Spinal cord (tissue), 10 donors: ENCODE data around the gene ARSD. TPM values are rescaled to one million over a fixed set of nuclear protein-coding genes. Genes with fewer than 3 reads are reported as not detected.
A peak's percentile ranks its signal among the peaks of the same experiment; 100 is the strongest.

ENCODE experiments used
- DNase-seq, 6 donors: peaks; one replicate each; pipeline versions ENCODE4 v3.0.0 to v3.0.0-alpha.2; 2013 to 2015; ENCODE audit warnings: low spot score in 6 of 6, low read depth in 4 of 6
- H3K27ac ChIP-seq: one replicate; pipeline ENCODE4 v1.5.1; 2013; ENCODE audit warnings: low read depth, low read length, control low read depth
- H3K27me3 ChIP-seq: one replicate; pipeline ENCODE4 v1.6.1; 2013; ENCODE audit warnings: low read length; ENCODE audit not compliant: control insufficient read depth, insufficient read depth
- H3K36me3 ChIP-seq: one replicate; pipeline ENCODE4 v1.6.1; 2013; ENCODE audit warnings: low read length; ENCODE audit not compliant: control insufficient read depth, insufficient read depth
- H3K4me1 ChIP-seq: one replicate; pipeline ENCODE4 v1.6.1; 2013; ENCODE audit warnings: low read length; ENCODE audit not compliant: control insufficient read depth, insufficient read depth
- H3K4me3 ChIP-seq: one replicate; pipeline ENCODE4 v1.5.1; 2013; ENCODE audit warnings: low read depth, low read length, control low read depth
- H3K9me3 ChIP-seq: one replicate; pipeline ENCODE4 v1.6.1; 2013; ENCODE audit warnings: low read length; ENCODE audit not compliant: control insufficient read depth, insufficient read depth
- WGBS: methylation state at CpG from one replicate; pipeline ENCODE4 v1.1.5; 2013; ENCODE audit warnings: missing lambda C conversion rate; ENCODE audit not compliant: insufficient coverage; 5-methylcytosine and 5-hydroxymethylcytosine counted together
- polyA plus RNA-seq, 2 donors: library from polyadenylated mRNA; unstranded; fragments of 120-200 nt; gene quantifications; one replicate each; pipeline ENCODE4 v1.2.1, GENCODE V29; 2013; ENCODE audit not compliant: insufficient read length in 2 of 2
- total RNA-seq, 2 donors: library from RNA; depleted of rRNA in 1 of 2; stranded (reverse); fragments of 120-200 nt in 1 of 2; fragments of >200 nt in 1 of 2; gene quantifications; one replicate each; pipeline versions ENCODE4 v1.2.3 to v1.2.4, GENCODE V29; 2013 to 2014
- donor health status: healthy.

Gene ARSD
- total and polyA plus RNA-seq, 4 donors, result 14.5 to 32.9 (median 16.7) TPM

GRCh38 chrX:2879670-2880069 is 49.5 kb downstream of the ARSD start:
- Histone ChIP-seq H3K9me3 (no peaks in the 10 kb centered on the region), H3K4me1 (no peaks in the 10 kb centered on the region), H3K27ac (no peak overlapping the region), H3K27me3 (no peaks in the 10 kb centered on the region), H3K4me3 (no peak overlapping the region), H3K36me3 (peaks cover 17% of the 10 kb centered on the region)
- WGBS, result 96% methylated on average over 1 of the region's 1 CpG
- no peak for DNase-seq

DNA sequence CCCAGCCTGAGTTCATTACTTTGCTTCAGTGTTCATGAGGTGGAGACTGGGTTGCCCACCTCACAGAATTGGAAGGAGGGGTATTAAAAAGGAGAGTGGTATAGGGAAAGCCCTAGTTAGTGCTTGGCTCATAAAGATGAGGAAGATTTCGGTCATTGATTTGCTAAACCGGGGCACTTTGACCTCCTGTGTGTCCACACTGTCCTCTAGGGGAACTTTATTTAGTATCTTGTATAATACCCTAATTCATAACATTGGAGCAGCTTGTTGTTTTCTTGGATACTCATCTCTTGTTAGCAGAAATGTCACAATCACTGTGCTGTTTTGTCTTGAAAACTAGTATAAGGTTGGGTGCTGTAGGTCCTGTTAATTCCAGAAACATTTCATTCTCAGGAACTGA is 50.6 kb downstream of the ARSD start:
- no peak overlapping the region for H3K4me3 ChIP-seq
- WGBS, result no CpG with 5 or more reads among the region's 2 CpGs
- no peak for DNase-seq

DNA sequence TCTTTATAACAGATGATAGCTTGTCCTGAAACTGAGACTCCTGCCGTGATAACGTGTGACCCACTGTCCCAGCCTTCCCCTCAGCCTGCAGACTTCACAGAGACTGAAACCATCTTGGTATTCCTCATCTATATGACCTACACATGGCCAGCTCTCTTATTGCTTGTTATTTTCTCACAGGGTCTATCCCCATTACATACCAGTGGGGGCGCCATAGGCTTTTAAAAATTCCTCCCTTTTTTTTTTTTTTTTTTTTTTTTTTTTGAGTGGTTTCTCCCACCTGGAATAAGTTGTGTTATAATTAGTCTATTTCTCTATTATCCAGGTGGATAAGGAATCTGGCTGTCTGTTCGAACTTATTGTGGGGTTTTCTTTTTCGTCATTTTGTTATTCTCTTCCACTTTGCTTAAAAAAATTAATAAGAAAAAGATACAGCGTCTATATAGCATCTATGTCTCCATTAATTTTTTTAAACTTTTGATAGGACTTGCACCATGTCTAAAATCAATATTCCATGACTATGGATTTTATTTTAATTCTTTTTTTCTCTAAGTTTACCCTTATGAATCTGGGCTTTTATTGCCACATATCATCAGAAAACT is 53.2 kb downstream of the ARSD start:
- Histone ChIP-seq H3K4me3 (no peak overlapping the region), H3K27ac (no peak overlapping the region), H3K36me3 (peaks cover 4% of the 10 kb centered on the region), H3K4me1 (no peaks in the 10 kb centered on the region), H3K9me3 (no peaks in the 10 kb centered on the region), H3K27me3 (no peaks in the 10 kb centered on the region)
- WGBS, result 71% methylated on average over 2 of the region's 6 CpGs
- peak in 1 of 6 donors; percentile 2 for DNase-seq

More for the DNA sequence above, 50.6 kb downstream of the ARSD start:
- Histone ChIP-seq H3K27me3 (no peaks in the 10 kb centered on the region), H3K27ac (no peak overlapping the region), H3K4me1 (no peaks in the 10 kb centered on the region), H3K9me3 (no peaks in the 10 kb centered on the region), H3K36me3 (peaks cover 10% of the 10 kb centered on the region)

DNA sequence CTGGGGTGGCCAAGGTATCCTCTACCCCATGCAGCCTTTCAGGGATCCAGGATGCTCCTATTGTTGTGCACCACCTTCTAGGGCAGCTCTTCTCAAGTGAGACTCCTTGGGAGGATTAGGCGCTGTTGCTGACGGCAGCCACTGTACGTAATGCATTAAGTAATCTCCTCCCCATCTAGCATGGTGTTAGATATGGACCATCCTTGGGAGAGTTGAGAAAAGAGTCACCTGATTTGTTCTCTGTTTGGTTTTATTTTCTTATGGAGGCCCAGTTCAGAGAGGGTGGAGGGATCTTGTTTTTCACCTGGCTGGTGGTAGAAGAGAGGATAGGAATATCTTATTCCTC is 54.0 kb downstream of the ARSD start:
- Histone ChIP-seq H3K27me3 (no peaks in the 10 kb centered on the region), H3K36me3 (peaks cover 4% of the 10 kb centered on the region), H3K4me1 (no peaks in the 10 kb centered on the region), H3K9me3 (no peaks in the 10 kb centered on the region), H3K4me3 (no peak overlapping the region), H3K27ac (no peak overlapping the region)
- WGBS, result no CpG with 5 or more reads among the region's 3 CpGs
- DNase-seq, result no peak

DNA sequence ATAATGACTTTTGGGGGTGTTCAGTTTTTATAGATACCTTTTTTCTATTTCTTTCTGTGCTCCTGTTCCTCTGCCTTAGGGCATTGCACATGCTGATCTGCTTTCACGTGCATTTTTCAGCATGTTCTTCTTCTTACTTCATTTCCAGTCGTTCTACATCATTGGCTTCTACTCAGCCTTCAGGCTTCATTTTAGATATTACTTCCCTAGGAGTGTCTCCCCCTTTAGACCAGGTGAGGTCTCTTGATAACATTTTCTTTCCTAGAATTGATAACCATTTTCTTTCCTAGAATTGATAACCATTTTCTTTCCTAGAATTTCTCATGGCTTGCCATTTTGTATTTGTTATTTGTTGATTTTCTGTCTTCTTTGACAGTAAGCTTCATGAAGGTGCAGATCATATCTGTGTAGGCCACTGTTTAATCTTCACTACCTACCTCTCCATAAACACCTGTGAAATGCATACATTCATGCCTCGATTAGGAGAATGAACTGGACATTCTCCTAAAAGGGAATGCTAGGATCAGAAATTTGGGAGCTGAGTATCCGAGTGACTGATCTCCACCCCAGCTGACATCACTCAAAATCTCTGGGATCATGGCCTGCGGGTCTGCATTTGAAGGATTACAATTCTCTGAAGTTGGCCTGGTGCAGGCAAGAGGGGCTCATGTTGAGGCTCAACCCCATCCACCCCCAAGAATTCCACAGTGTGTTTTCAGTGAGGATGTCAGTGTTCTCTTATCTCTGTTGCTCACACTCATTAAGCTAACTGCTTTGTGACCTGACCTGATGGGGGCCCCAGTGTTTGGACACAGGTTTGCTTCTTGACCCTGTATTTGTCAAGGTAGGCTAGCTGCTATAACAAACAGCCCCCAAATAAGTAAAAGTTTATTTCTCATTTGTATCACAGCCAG is 54.7 kb downstream of the ARSD start:
- no peak for DNase-seq
- Histone ChIP-seq H3K9me3 (no peaks in the 10 kb centered on the region), H3K4me1 (no peaks in the 10 kb centered on the region), H3K36me3 (peaks cover 5% of the 10 kb centered on the region), H3K27ac (no peak overlapping the region), H3K4me3 (no peak overlapping the region), H3K27me3 (no peaks in the 10 kb centered on the region)
- 100% methylated on average over 3 of the region's 5 CpGs for WGBS

GRCh38 chrX:2872671-2873277 is 56.4 kb downstream of the ARSD start:
- peaks cover 9% of the 10 kb centered on the region for H3K36me3 ChIP-seq
- H3K9me3 ChIP-seq, result no peaks in the 10 kb centered on the region
- no peak for DNase-seq
- no peak overlapping the region for H3K4me3 ChIP-seq
- H3K27ac ChIP-seq, result no peak overlapping the region
- 100% methylated on average over 5 of the region's 7 CpGs for WGBS
- H3K4me1 ChIP-seq, result no peaks in the 10 kb centered on the region
- H3K27me3 ChIP-seq, result no peaks in the 10 kb centered on the region

DNA sequence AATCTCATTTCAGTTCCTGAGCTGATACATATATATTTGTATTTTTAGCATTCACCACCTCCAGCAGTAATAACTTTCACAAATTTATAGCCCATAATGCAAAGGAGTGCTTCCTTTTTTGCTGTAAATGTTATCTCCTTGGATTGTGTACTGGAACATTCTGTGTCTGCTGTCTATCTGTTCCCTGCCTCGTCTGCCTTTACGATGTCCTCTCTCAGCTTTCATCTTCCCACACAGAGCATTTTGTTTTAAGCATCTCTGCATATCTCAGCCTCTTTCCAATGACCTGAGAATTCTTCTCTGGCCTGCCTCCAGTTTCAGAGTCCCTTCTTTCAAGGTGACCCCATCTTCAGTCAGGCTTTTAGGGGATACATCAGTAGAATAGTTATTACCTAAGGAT is 57.3 kb downstream of the ARSD start:
- Histone ChIP-seq H3K4me1 (no peaks in the 10 kb centered on the region), H3K4me3 (no peak overlapping the region), H3K36me3 (peaks cover 17% of the 10 kb centered on the region), H3K9me3 (no peaks in the 10 kb centered on the region), H3K27ac (no peak overlapping the region), H3K27me3 (no peaks in the 10 kb centered on the region)
- no CpG with 5 or more reads among the region's 2 CpGs for WGBS
- peak in 1 of 6 donors; percentile 6 for DNase-seq

DNA sequence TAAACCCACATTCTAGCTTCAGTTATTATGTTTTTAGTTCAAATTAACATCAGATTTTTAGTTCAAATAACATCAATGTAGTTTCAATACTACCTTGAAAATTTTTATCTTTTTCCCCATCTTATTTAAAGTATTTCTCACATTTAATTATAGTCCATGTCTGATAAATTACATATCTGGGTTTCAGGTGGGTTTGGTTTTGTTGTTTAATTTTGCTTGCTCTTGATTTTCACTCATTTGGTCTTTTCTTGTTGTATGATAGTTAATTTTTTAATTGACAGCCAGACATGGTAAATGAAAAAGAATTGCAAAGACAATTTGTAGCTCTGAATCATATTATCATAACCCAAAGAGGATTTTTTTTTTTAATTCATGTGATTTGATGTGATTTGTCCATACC is 58.5 kb downstream of the ARSD start:
- no peaks in the 10 kb centered on the region for H3K9me3 ChIP-seq
- no peak for DNase-seq
- no peak overlapping the region for H3K4me3 ChIP-seq
- H3K27me3 ChIP-seq, result no peaks in the 10 kb centered on the region
- H3K36me3 ChIP-seq, result peaks cover 23% of the 10 kb centered on the region
- no peak overlapping the region for H3K27ac ChIP-seq
- no peaks in the 10 kb centered on the region for H3K4me1 ChIP-seq

- Histone ChIP-seq H3K27ac (no peak overlapping the region), H3K4me1 (no peaks in the 10 kb centered on the region), H3K4me3 (no peak overlapping the region), H3K36me3 (peaks cover 46% of the 10 kb centered on the region), H3K9me3 (no peaks in the 10 kb centered on the region), H3K27me3 (no peaks in the 10 kb centered on the region)
- WGBS, result 89% methylated on average over 6 of the region's 7 CpGs
- DNase-seq, result no peak
Observed at GRCh38 chrX:2867206-2867605, 61.9 kb downstream of the ARSD start.
